Measurements from ENCODE around the gene NHP2.

NHP2 gene

DNA sequence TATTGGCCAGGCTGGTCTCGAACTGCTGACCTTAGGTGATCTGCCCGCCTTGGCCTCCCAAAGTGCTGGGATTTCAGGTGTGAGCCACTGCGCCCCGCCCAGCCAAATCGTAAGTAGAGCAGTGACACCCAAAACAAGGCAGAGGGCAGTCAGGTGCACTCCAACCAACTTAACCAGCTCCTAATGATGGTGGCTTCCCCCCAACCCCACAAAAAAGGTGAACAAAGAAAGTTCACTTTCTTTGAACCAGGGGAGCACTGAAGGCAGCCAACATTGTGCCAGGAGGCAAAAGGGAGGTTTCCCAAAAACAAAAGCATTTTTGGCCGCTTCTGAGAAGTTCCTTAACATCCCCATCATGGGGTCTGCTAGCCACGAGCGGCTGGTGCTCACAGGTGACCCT lies 23.9 kb upstream of the NHP2 start:
- TF ChIP-seq, protein P1, sequence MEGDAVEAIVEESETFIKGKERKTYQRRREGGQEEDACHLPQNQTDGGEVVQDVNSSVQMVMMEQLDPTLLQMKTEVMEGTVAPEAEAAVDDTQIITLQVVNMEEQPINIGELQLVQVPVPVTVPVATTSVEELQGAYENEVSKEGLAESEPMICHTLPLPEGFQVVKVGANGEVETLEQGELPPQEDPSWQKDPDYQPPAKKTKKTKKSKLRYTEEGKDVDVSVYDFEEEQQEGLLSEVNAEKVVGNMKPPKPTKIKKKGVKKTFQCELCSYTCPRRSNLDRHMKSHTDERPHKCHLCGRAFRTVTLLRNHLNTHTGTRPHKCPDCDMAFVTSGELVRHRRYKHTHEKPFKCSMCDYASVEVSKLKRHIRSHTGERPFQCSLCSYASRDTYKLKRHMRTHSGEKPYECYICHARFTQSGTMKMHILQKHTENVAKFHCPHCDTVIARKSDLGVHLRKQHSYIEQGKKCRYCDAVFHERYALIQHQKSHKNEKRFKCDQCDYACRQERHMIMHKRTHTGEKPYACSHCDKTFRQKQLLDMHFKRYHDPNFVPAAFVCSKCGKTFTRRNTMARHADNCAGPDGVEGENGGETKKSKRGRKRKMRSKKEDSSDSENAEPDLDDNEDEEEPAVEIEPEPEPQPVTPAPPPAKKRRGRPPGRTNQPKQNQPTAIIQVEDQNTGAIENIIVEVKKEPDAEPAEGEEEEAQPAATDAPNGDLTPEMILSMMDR (IDR thresholded peaks at IDR 0.05; ENCODE audit: control insufficient read depth, insufficient read depth, low read depth, low read length, missing control alignments) = no peak

DNA sequence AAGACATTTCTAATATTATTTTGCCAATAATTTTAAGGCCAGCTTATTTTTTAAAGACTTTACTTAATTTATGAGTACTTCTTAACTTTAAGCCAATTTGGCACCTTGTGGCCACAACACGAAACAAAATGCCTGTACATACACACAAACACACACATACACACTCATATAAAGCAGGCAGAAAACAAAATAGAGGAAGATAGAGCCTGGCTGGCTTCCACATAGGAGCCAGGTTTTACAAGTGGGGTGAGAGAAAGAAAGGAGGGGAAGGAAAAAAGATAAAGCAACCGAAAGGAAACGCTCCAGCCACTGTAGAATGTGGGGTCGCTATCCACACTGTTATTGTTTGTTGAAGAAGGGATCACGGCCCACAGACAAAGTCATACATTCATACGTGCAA lies 23.1 kb upstream of the NHP2 start:
- no peak overlapping the region for H3K4me3 ChIP-seq (ENCODE audit: control insufficient read depth, low read depth, low read length)
- TF ChIP-seq, protein P1 (IDR thresholded peaks at IDR 0.05; ENCODE audit: control insufficient read depth, insufficient read depth, low read depth, low read length, missing control alignments) = no peak
- DNase-seq (ENCODE audit: low read depth) = no peak

More for the DNA sequence above, 23.9 kb upstream of the NHP2 start:
- DNase-seq (ENCODE audit: low read depth) = no peak
- no peak overlapping the region for H3K4me3 ChIP-seq (ENCODE audit: control insufficient read depth, low read depth, low read length)

DNA sequence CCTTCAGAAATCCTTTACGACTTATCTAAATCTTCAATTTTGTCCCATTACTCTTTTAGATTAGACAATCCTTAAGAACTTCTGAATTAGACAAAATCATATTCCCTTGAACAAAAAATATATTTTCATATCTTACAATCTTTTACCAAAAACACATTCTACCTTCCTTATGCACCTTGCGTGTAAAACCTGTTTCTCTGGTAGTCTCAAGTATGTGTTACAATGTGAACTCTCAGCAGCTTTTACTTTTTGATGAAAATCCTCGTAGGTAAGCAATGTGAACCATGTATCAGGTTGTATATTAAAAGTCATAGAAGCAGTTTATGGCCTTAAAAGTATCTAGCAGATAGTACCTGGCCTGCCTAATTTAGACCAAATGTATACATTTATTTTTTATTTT lies 20.8 kb upstream of the NHP2 start:
- H3K4me3 ChIP-seq (ENCODE audit: control insufficient read depth, low read depth, low read length) = no peak overlapping the region
- TF ChIP-seq, protein P1 (IDR thresholded peaks at IDR 0.05; ENCODE audit: control insufficient read depth, insufficient read depth, low read depth, low read length, missing control alignments) = no peak
- no peak for DNase-seq (ENCODE audit: low read depth)

DNA sequence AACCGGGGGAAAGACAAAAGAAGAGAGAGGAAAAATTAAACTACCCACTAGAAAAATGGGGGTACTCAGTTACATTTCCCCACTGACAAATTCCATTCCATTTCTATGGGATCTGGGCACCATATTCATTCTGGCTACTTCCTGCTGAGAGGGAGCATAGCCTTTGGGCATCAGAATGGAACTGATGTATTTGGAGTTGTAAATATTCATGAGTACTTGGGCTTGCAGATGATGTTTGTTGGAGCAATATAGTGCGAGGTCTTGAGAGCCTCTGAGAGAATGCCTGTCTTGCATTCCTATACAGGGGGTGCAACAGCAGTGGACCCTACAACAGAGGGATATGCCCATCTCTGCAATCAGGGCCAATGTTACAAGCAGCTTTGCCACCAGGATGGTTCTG lies 16.8 kb upstream of the NHP2 start:
- H3K4me3 ChIP-seq (ENCODE audit: control insufficient read depth, low read depth, low read length) = no peak overlapping the region
- no peak for DNase-seq (ENCODE audit: low read depth)
- TF ChIP-seq, protein P1 (IDR thresholded peaks at IDR 0.05; ENCODE audit: control insufficient read depth, insufficient read depth, low read depth, low read length, missing control alignments) = no peak

DNA sequence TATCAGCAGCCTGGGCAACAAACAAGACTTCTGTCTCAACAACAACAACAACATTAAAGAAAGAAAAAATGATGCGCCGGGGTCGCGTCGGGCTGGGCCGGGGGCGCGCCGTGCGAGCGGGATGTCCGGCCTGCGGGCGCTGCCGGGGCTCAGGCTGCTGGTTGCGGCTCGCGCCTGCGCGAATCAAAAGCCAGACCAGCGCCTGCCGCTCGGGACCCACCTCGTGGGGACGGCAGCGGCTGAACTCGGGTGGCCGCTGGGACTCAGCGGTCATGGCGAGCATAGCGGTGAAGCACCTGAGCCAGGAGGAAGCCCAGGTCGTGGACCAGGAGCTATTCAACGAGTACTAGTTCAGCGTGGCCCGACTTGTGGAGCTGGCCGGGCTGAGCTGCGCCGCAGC lies 11.9 kb upstream of the NHP2 start:
- no peak overlapping the region for H3K4me3 ChIP-seq (ENCODE audit: control insufficient read depth, low read depth, low read length)
- DNase-seq (ENCODE audit: low read depth) = no peak
- TF ChIP-seq, protein P1 (IDR thresholded peaks at IDR 0.05; ENCODE audit: control insufficient read depth, insufficient read depth, low read depth, low read length, missing control alignments) = no peak

DNA sequence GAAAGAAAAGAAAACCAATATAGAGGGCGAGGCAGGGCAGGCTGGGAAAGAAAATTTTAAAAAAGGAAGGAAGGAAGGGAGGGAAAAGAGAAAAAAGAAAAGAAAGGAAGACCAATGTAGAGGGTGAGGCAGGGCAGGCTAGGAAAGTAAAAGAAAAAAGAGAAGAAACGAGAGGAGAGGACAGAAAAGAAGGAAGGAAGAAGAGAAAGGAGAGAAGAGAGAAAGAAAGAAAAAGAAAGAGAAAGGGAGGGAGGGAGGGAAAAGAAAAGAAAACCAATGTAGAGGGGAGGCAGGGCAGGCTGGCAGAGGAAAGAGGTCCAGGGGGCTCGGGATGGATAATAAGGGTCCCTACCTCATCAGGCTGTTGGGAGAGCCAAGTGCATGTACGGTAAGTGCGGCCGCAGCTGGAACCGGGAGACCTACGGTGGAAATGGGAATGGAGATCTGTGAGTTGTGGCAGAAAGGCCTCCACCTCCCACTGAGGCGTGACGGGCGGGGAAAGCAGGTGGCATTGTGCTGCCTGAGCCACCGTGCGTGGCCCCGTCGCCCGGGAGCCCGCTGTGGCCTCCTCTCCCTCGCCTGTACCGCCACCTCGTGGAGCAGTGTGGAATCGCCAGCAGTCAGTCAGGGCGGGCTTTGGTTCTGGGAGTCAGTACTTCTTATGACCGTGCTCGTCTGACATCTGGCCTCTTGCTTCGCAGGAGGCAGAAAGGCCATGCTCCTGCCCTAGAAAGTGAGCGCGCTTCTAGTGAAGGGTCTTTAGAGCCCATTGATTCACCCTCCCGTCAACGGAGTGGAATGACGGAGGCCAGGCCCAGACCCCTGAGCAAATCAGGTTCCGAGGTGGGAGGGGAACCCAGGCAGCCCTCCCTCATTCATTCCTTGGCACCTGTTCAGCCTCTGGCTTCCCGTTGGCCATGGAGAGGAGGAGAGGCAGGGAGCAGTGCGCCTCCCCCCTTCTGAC lies 10.4 kb upstream of the NHP2 start:
- peak overlapping the region; percentile 19 for H3K4me3 ChIP-seq (ENCODE audit: control insufficient read depth, low read depth, low read length)
- DNase-seq (ENCODE audit: low read depth) = no peak
- TF ChIP-seq, protein P1 (IDR thresholded peaks at IDR 0.05; ENCODE audit: control insufficient read depth, insufficient read depth, low read depth, low read length, missing control alignments) = peak; percentile 99
